ENCODE data around the gene IFRD1.

The IFRD1 gene

DNA sequence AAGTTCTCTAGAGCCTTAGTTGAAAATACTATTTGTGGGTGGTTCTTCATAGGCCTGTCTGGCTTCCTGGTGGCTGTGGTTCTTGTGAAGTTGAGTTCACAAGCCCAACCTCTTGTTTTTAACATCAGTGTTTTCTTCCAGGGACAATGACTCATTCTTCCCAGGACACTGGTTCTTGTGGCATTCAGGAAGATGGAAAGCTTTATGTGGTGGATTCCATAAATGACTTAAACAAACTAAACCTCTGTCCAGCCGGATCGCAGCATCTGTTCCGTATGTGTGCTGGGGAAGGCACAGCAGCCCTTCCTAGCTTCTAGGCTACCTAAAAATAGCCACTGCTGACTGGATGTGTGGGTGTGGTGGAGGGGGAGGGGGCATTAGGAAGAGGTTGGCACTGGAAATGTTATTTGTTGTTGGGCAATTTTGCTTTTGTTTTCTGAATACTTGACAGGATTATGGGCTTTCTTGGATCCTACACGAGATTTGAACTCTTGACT, 34.5 kb downstream of the IFRD1 start:
- no peak overlapping the region for H3K27ac Mint-ChIP-seq
- H3K9me3 Mint-ChIP-seq = no peaks in the 10 kb centered on the region
- TF ChIP-seq CTCF (IDR thresholded peaks at IDR 0.05; ENCODE audit: unreplicated experiment in 3 of 3) = no peak
- peaks cover 4% of the 10 kb centered on the region for H3K36me3 Mint-ChIP-seq (ENCODE audit: low read depth)
- H3K4me3 Mint-ChIP-seq = no peak overlapping the region
- H3K4me1 Mint-ChIP-seq = peaks cover 13% of the 10 kb centered on the region
- no peaks in the 10 kb centered on the region for H3K27me3 Mint-ChIP-seq (ENCODE audit: low read depth)

GRCh38 chr7:112485766-112486165, 35.5 kb downstream of the IFRD1 start:
- H3K36me3 Mint-ChIP-seq (ENCODE audit: low read depth) = peaks cover 4% of the 10 kb centered on the region
- no peaks in the 10 kb centered on the region for H3K9me3 Mint-ChIP-seq
- H3K4me1 Mint-ChIP-seq = peaks cover 9% of the 10 kb centered on the region
- no peak overlapping the region for H3K4me3 Mint-ChIP-seq
- TF ChIP-seq CTCF (IDR thresholded peaks at IDR 0.05; ENCODE audit: unreplicated experiment in 3 of 3) = no peak
- H3K27me3 Mint-ChIP-seq (ENCODE audit: low read depth) = no peaks in the 10 kb centered on the region
- no peak overlapping the region for H3K27ac Mint-ChIP-seq

DNA sequence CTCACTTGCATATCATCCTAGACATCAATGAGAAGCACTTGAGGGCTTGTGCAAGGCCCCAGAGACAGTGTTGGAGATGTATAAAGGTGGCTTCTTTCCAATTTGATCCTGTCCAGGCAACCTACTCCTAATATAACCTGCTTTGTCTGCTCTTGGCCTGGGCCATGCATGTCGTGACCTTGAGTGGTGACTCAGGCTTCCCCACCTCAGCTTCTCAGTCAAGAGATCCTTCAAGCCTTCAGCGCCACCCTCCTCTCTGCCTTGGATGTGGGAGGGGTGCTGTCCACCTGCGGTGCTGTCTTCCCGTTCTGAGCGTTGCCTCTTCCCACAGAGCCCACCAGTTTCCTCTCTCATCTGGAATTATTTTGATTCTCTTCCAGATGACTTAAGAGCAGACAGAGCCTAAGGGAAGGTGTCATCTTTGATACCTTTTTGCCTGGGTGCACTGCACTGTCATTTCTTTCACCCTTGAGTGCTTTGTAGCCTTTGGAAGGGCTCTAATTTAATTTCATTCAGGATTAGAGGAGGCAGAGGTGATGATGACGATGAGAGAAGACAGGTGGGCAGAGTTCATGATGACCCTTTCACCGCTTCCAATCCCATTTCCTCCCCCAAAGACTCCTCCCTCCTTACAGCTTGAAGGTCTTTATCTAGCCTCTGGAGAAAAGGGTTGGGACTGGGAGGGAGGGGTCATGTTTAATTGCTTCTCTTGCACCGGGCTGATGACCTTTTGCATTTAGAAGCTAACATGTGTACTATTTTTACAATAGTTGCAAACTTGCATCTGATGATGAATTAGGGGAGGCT, 37.4 kb downstream of the IFRD1 start:
- Mint-ChIP-seq H3K36me3 (ENCODE audit: low read depth) (peaks cover 4% of the 10 kb centered on the region), H3K4me3 (no peak overlapping the region), H3K27ac (no peak overlapping the region), H3K27me3 (ENCODE audit: low read depth) (no peaks in the 10 kb centered on the region), H3K9me3 (no peaks in the 10 kb centered on the region), H3K4me1 (peaks cover 7% of the 10 kb centered on the region)
- TF ChIP-seq CTCF (IDR thresholded peaks at IDR 0.05; ENCODE audit: unreplicated experiment in 3 of 3) = no peak

DNA sequence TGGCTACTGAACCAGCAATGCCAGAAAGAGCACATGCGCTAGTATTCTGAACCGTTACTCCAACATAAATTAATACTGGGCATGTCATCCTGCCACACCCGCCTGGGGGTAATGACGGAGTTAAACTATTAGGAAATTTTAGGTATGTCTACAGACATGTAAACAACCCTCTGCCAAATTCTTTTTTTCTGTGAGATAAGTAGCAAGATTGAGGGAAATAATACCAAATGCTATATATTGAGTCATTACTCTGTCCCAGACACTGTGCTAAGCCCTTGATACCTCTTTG, 37.9 kb downstream of the IFRD1 start:
- H3K27ac Mint-ChIP-seq = no peak overlapping the region
- peaks cover 7% of the 10 kb centered on the region for H3K4me1 Mint-ChIP-seq
- peaks cover 4% of the 10 kb centered on the region for H3K36me3 Mint-ChIP-seq (ENCODE audit: low read depth)
- H3K27me3 Mint-ChIP-seq (ENCODE audit: low read depth) = no peaks in the 10 kb centered on the region
- H3K9me3 Mint-ChIP-seq = no peaks in the 10 kb centered on the region
- H3K4me3 Mint-ChIP-seq = no peak overlapping the region
- no peak for TF ChIP-seq CTCF (IDR thresholded peaks at IDR 0.05; ENCODE audit: unreplicated experiment in 3 of 3)

- peaks cover 4% of the 10 kb centered on the region for H3K36me3 Mint-ChIP-seq (ENCODE audit: low read depth)
- H3K4me1 Mint-ChIP-seq = peaks cover 5% of the 10 kb centered on the region
- TF ChIP-seq CTCF (IDR thresholded peaks at IDR 0.05; ENCODE audit: unreplicated experiment in 3 of 3) = no peak
- H3K27me3 Mint-ChIP-seq (ENCODE audit: low read depth) = peaks cover 5% of the 10 kb centered on the region
- no peak overlapping the region for H3K4me3 Mint-ChIP-seq
- H3K9me3 Mint-ChIP-seq = no peaks in the 10 kb centered on the region
- no peak overlapping the region for H3K27ac Mint-ChIP-seq
Observed at GRCh38 chr7:112492186-112492585, 41.9 kb downstream of the IFRD1 start.

DNA sequence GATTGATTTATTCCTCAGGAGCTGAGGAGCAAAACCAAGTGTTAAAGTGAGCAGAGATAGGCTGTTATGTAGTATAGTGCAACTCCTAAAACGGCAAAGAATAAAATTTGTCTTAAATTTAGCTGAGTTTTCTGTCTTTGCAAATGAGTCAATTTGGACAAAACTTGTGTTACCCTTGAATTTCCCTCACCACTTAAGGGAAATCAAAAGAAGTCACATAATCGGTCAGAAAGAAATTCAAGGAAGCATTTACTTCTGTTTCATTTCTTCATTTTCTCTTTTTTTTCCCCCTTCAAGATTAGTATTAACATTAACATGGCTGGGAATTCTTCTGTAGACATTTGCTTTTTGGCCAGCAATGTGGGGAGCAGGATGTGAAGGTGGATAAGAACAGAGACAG, 44.4 kb downstream of the IFRD1 start:
- Mint-ChIP-seq H3K27me3 (ENCODE audit: low read depth) (peaks cover 5% of the 10 kb centered on the region), H3K36me3 (ENCODE audit: low read depth) (no peaks in the 10 kb centered on the region), H3K27ac (no peak overlapping the region), H3K4me3 (no peak overlapping the region), H3K9me3 (no peaks in the 10 kb centered on the region), H3K4me1 (peaks cover 9% of the 10 kb centered on the region)
- no peak for TF ChIP-seq CTCF (IDR thresholded peaks at IDR 0.05; ENCODE audit: unreplicated experiment in 3 of 3)
